K562 (cell line): ENCODE data around the gene THAP11. TPM values are rescaled to one million over a fixed set of nuclear protein-coding genes. Genes with fewer than 3 reads are reported as not detected.

Experiments used
- BCL6 ChIP-seq: fragments of 250-450 bp; sonication (Bioruptor Pico); IDR thresholded peaks from 2 replicates; pipeline ENCODE4 v1.4.0; 2020
- BRD4 ChIP-seq: fragments of 200-600 bp; sonication (generic); IDR thresholded peaks from 2 replicates; pipeline ENCODE4 v1.6.1; 2017; ENCODE audit warnings: inconsistent platforms
- CXXC5 ChIP-seq: fragments of 250-450 bp; sonication (Bioruptor Pico); IDR thresholded peaks from 2 replicates; pipeline ENCODE4 v1.8.0; 2022; ENCODE audit warnings: inconsistent platforms, mild to moderate bottlenecking, moderate library complexity
- FOXJ3 ChIP-seq: sonication (generic); formaldehyde crosslinking; IDR thresholded peaks from 2 replicates; pipeline ENCODE4 v1.4.0; 2020; ENCODE audit warnings: mild to moderate bottlenecking, missing genetic modification reagents
- IFI16 ChIP-seq: fragments of 250-450 bp; sonication (Bioruptor Pico); IDR thresholded peaks from 2 replicates; pipeline ENCODE4 v2.1.2; 2022; ENCODE audit warnings: mild to moderate bottlenecking, inconsistent platforms
- L3MBTL2 ChIP-seq: fragments of 450-650 bp; IDR thresholded peaks from 2 replicates; pipeline ENCODE4 v1.6.1; 2016; ENCODE audit warnings: mild to moderate bottlenecking, moderate library complexity
- MEF2A ChIP-seq: IDR thresholded peaks from 2 replicates; pipeline ENCODE4 v1.6.1; 2011; ENCODE audit warnings: low read depth, mild to moderate bottlenecking, low read length, moderate library complexity; ENCODE audit not compliant: control insufficient read depth
- PHB ChIP-seq: fragments of 250-450 bp; sonication (Bioruptor Pico); IDR thresholded peaks from 2 replicates; pipeline ENCODE4 v1.5.0; 2021
- RFX7 ChIP-seq: fragments of 250-450 bp; sonication (Bioruptor Pico); IDR thresholded peaks from 2 replicates; pipeline ENCODE4 v1.5.1; 2021; ENCODE audit warnings: mild to moderate bottlenecking
- SREBF2 ChIP-seq: sonication (generic); formaldehyde crosslinking; IDR thresholded peaks from 2 replicates; pipeline ENCODE4 v1.4.0; 2020; ENCODE audit warnings: mild to moderate bottlenecking, missing genetic modification reagents
- TAF9B ChIP-seq: fragments of 450-650 bp; IDR thresholded peaks from 2 replicates; pipeline ENCODE4 v1.6.1; 2018; ENCODE audit warnings: mild to moderate bottlenecking; ENCODE audit not compliant: partially characterized antibody
- ZNF41 ChIP-seq: fragments of 250-450 bp; sonication (Bioruptor Pico); conservative IDR thresholded peaks from 2 replicates; pipeline ENCODE4 v1.4.0; 2020; ENCODE audit warnings: mild to moderate bottlenecking
- polyA plus RNA-seq, 8 experiments: library from polyadenylated mRNA; depleted of rRNA in 4 of 8; stranded (reverse) in 5 of 8; unstranded in 3 of 8; fragments of >200 nt; fragmentation: Nextera tagmentation in 2 of 8; fragmentation: Illumina TruSeq in 1 of 8; extraction: Ambion mirVana in 2 of 8; extraction: Trizol in 1 of 8; gene quantifications; 2 replicates each; pipeline versions ENCODE4 v1.2.1 to v1.2.3, GENCODE V29; 2011 to 2014; ENCODE audit warnings: inconsistent platforms in 1 of 8, missing spikeins in 1 of 8
- total RNA-seq, 7 experiments: library from RNA; depleted of rRNA in 6 of 7; stranded (reverse); fragments of >200 nt in 6 of 7; fragmentation: Illumina TruSeq in 2 of 7; extraction: Trizol in 2 of 7; gene quantifications; 2 replicates each; pipeline versions ENCODE4 v1.2.1 to v1.2.3, GENCODE V29; 2011 to 2021; ENCODE audit warnings: low replicate concordance in 1 of 7
- TF ChIP-seq, protein P1 (sequence below): fragments of 450-650 bp; IDR thresholded peaks from 2 replicates; pipeline ENCODE4 v1.6.1; 2016; ENCODE audit warnings: low read depth, mild to moderate bottlenecking, moderate library complexity
- TF ChIP-seq, protein P2 (sequence below), 2 experiments: fragments of 450-650 bp; conservative IDR thresholded peaks; 2 replicates each; pipeline ENCODE4 v1.6.1; 2017; ENCODE audit warnings: mild to moderate bottlenecking in 2 of 2, moderate library complexity in 2 of 2
- TF ChIP-seq, protein P3 (sequence below): sonication (generic); formaldehyde crosslinking; IDR thresholded peaks from 2 replicates; pipeline ENCODE4 v1.8.0; 2022; ENCODE audit warnings: mild to moderate bottlenecking, missing genetic modification reagents, borderline replicate concordance
- TF ChIP-seq, protein P4 (sequence below), 2 experiments: fragments of 200-800 bp in 1 of 2; sonication (Bioruptor generic) in 1 of 2; sonication (generic) in 1 of 2; formaldehyde crosslinking in 1 of 2; IDR thresholded peaks in 1 of 2; conservative IDR thresholded peaks in 1 of 2; 2 replicates each; pipeline versions ENCODE4 v1.5.0 to v1.6.1; 2016 to 2020; ENCODE audit warnings: missing compliant biosample characterization in 1 of 2, missing genetic modification characterization in 1 of 2, missing genetic modification reagents in 1 of 2
- TF ChIP-seq, protein P5 (sequence below): sonication (generic); formaldehyde crosslinking; IDR thresholded peaks from 2 replicates; pipeline ENCODE4 v1.8.1; 2022; ENCODE audit warnings: missing genetic modification reagents
- TF ChIP-seq, protein P6 (sequence below): fragments of 450-650 bp; IDR thresholded peaks from 2 replicates; pipeline ENCODE4 v1.6.1; 2016; ENCODE audit warnings: missing biosample characterization, missing genetic modification characterization

Gene THAP11
- total and polyA plus RNA-seq, 9 of the 15 experiments (the other 6 are each of a cell fraction or from before 2014, with no cell fraction given), result 2.4 to 31.6 (median 21.4) TPM

DNA sequence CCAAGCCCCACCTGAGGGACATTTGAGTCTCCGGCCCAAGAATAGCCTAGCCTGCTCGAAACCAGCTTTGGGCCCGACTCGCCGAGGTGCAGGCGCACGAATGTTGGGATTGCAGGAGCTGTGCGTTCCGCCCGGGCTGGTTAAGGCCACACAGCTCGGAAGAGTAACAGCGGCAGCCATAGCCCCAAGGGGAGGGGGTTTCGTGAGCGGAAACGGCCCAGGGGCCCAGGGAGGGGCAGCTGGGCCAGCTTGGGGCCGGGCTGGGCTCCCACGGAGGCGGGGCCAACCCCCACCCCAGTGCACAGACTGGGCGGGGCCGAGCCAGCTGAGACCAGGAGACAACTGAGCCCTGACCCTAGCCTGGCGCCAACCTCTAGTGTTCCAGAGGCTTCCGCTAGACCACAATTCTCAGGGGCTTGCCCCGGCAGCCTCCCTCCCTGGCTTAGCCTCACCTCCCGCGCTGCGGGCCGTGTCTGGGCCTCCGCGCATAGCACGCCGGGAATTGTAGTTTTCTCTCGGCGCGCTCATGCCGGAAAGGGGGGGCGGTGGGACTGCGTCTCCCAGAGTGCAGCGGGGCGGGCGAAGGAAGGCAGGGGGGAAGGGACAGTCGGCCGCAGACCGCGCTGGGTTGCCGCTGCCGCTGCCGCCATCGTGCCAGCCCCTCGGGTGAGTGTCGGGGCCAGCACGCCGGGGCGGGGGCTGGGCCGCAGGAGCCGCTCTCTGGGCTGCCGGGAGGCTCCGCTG lies 4.4 kb downstream of the THAP11 start, which contains the start of gene NUTF2 (continued):
- TF ChIP-seq, protein P1, sequence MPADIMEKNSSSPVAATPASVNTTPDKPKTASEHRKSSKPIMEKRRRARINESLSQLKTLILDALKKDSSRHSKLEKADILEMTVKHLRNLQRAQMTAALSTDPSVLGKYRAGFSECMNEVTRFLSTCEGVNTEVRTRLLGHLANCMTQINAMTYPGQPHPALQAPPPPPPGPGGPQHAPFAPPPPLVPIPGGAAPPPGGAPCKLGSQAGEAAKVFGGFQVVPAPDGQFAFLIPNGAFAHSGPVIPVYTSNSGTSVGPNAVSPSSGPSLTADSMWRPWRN, result peak; percentile 20; the same call in 1 of the 2 replicates
- TF ChIP-seq, protein P2, sequence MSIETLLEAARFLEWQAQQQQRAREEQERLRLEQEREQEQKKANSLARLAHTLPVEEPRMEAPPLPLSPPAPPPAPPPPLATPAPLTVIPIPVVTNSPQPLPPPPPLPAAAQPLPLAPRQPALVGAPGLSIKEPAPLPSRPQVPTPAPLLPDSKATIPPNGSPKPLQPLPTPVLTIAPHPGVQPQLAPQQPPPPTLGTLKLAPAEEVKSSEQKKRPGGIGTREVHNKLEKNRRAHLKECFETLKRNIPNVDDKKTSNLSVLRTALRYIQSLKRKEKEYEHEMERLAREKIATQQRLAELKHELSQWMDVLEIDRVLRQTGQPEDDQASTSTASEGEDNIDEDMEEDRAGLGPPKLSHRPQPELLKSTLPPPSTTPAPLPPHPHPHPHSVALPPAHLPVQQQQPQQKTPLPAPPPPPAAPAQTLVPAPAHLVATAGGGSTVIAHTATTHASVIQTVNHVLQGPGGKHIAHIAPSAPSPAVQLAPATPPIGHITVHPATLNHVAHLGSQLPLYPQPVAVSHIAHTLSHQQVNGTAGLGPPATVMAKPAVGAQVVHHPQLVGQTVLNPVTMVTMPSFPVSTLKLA (conservative IDR thresholded peaks at IDR 0.05), result peak; percentile 85 to 93
- peak; percentile 44; the same call in 1 of the 2 replicates for TF ChIP-seq BRD4
- peak; percentile 96 for TF ChIP-seq CXXC5
- TF ChIP-seq, protein P3, sequence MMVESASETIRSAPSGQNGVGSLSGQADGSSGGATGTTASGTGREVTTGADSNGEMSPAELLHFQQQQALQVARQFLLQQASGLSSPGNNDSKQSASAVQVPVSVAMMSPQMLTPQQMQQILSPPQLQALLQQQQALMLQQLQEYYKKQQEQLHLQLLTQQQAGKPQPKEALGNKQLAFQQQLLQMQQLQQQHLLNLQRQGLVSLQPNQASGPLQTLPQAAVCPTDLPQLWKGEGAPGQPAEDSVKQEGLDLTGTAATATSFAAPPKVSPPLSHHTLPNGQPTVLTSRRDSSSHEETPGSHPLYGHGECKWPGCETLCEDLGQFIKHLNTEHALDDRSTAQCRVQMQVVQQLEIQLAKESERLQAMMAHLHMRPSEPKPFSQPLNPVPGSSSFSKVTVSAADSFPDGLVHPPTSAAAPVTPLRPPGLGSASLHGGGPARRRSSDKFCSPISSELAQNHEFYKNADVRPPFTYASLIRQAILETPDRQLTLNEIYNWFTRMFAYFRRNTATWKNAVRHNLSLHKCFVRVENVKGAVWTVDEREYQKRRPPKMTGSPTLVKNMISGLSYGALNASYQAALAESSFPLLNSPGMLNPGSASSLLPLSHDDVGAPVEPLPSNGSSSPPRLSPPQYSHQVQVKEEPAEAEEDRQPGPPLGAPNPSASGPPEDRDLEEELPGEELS, result 0 out of 2 replicates have a peak, but pooled peaks have one; percentile 31
- no peak for TF ChIP-seq FOXJ3 (CRISPR knock-in tag)
- no peak for TF ChIP-seq RFX7
- TF ChIP-seq TAF9B, result peak; percentile 43
- no peak for TF ChIP-seq MEF2A
- TF ChIP-seq ZNF41 (CRISPR knock-in tag), result no peak
- TF ChIP-seq PHB (CRISPR knock-in tag), result no peak
- no peak for TF ChIP-seq IFI16 (CRISPR knock-in tag)
- TF ChIP-seq, protein P4, sequence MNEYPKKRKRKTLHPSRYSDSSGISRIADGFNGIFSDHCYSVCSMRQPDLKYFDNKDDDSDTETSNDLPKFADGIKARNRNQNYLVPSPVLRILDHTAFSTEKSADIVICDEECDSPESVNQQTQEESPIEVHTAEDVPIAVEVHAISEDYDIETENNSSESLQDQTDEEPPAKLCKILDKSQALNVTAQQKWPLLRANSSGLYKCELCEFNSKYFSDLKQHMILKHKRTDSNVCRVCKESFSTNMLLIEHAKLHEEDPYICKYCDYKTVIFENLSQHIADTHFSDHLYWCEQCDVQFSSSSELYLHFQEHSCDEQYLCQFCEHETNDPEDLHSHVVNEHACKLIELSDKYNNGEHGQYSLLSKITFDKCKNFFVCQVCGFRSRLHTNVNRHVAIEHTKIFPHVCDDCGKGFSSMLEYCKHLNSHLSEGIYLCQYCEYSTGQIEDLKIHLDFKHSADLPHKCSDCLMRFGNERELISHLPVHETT (CRISPR knock-in tag; conservative IDR thresholded peaks at IDR 0.05 in 1 of 2, IDR thresholded peaks at IDR 0.05 in 1 of 2), result peak in 1 of 2 experiments; percentile 93; a peak in 2 of 4 replicates
- TF ChIP-seq BCL6 (CRISPR knock-in tag), result no peak
- TF ChIP-seq, protein P5, sequence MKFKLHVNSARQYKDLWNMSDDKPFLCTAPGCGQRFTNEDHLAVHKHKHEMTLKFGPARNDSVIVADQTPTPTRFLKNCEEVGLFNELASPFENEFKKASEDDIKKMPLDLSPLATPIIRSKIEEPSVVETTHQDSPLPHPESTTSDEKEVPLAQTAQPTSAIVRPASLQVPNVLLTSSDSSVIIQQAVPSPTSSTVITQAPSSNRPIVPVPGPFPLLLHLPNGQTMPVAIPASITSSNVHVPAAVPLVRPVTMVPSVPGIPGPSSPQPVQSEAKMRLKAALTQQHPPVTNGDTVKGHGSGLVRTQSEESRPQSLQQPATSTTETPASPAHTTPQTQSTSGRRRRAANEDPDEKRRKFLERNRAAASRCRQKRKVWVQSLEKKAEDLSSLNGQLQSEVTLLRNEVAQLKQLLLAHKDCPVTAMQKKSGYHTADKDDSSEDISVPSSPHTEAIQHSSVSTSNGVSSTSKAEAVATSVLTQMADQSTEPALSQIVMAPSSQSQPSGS (CRISPR knock-in tag), result no peak
- peak; percentile 68; the same call in 1 of the 2 replicates for TF ChIP-seq L3MBTL2
- TF ChIP-seq SREBF2 (CRISPR knock-in tag), result no peak
- TF ChIP-seq, protein P6, sequence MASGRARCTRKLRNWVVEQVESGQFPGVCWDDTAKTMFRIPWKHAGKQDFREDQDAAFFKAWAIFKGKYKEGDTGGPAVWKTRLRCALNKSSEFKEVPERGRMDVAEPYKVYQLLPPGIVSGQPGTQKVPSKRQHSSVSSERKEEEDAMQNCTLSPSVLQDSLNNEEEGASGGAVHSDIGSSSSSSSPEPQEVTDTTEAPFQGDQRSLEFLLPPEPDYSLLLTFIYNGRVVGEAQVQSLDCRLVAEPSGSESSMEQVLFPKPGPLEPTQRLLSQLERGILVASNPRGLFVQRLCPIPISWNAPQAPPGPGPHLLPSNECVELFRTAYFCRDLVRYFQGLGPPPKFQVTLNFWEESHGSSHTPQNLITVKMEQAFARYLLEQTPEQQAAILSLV (tag), result no peak
